HFFc6 (cell line): Measurements from ENCODE around the gene SFT2D3. TPM values are rescaled to one million over a fixed set of nuclear protein-coding genes. Genes with fewer than 3 reads are reported as not detected.

ENCODE experiments used
- DNase-seq: peaks from one replicate; pipeline ENCODE4 v3.0.0-alpha.2; 2018
- H3K27ac Mint-ChIP-seq: 2 replicates; pipeline ENCODE4 v1.8.0; 2020; ENCODE audit warnings: mild to moderate bottlenecking, mixed read lengths
- H3K27me3 Mint-ChIP-seq: 2 replicates; pipeline ENCODE4 v1.8.0; 2021; ENCODE audit warnings: mild to moderate bottlenecking, moderate library complexity, mixed read lengths; ENCODE audit not compliant: insufficient read depth
- H3K36me3 Mint-ChIP-seq: 2 replicates; pipeline ENCODE4 v1.8.0; 2021; ENCODE audit warnings: low read depth, mixed read lengths
- H3K4me1 Mint-ChIP-seq: 2 replicates; pipeline ENCODE4 v1.8.0; 2020; ENCODE audit warnings: low read depth, mixed read lengths
- H3K4me3 Mint-ChIP-seq: 2 replicates; pipeline ENCODE4 v1.8.0; 2020; ENCODE audit warnings: mild to moderate bottlenecking, moderate library complexity, mixed read lengths
- H3K9me3 Mint-ChIP-seq: 2 replicates; pipeline ENCODE4 v1.8.0; 2020; ENCODE audit warnings: mild to moderate bottlenecking, mixed read lengths
- CTCF ChIP-seq: fragments of 200-600 bp; sonication (generic); IDR thresholded peaks from 2 replicates; pipeline ENCODE4 v1.5.0; 2021; ENCODE audit warnings: antibody characterized with exemption, mild to moderate bottlenecking
- total RNA-seq, 6 experiments: library from RNA; stranded (reverse); fragmentation: NEBNext Ultra II Directional; extraction: Animal tissue kit (Norgen Biotek cat#: 25700); gene quantifications; 2 replicates in 1 of 6; 3 replicates in 5 of 6; pipeline ENCODE4 v1.2.3, GENCODE V29; 2021

Gene SFT2D3
- total RNA-seq, 6 experiments from 2014 or later = 2.5 to 3.2 (median 3.0) TPM

GRCh38 chr2:127678531-127678930 lies 22.8 kb upstream of the SFT2D3 start:
- H3K27me3 Mint-ChIP-seq = peaks cover 21% of the 10 kb centered on the region
- no peak for TF ChIP-seq CTCF
- DNase-seq = no peak
- no peaks in the 10 kb centered on the region for H3K9me3 Mint-ChIP-seq
- peaks cover 36% of the 10 kb centered on the region for H3K4me1 Mint-ChIP-seq
- no peak overlapping the region for H3K27ac Mint-ChIP-seq
- no peaks in the 10 kb centered on the region for H3K36me3 Mint-ChIP-seq
- H3K4me3 Mint-ChIP-seq = no peak overlapping the region

GRCh38 chr2:127678991-127679390 lies 22.3 kb upstream of the SFT2D3 start:
- Mint-ChIP-seq H3K36me3 (no peaks in the 10 kb centered on the region), H3K27ac (no peak overlapping the region), H3K27me3 (peaks cover 21% of the 10 kb centered on the region), H3K9me3 (no peaks in the 10 kb centered on the region), H3K4me3 (no peak overlapping the region), H3K4me1 (peaks cover 36% of the 10 kb centered on the region)
- no peak for DNase-seq
- TF ChIP-seq CTCF = no peak

GRCh38 chr2:127679680-127680361 lies 21.5 kb upstream of the SFT2D3 start:
- DNase-seq = no peak
- Mint-ChIP-seq H3K36me3 (no peaks in the 10 kb centered on the region), H3K9me3 (no peaks in the 10 kb centered on the region), H3K4me1 (peaks cover 32% of the 10 kb centered on the region), H3K4me3 (no peak overlapping the region), H3K27ac (no peak overlapping the region), H3K27me3 (peaks cover 19% of the 10 kb centered on the region)
- no peak for TF ChIP-seq CTCF

GRCh38 chr2:127680706-127681287 lies 20.5 kb upstream of the SFT2D3 start:
- DNase-seq = no peak
- Mint-ChIP-seq H3K27me3 (peaks cover 19% of the 10 kb centered on the region), H3K4me3 (no peak overlapping the region), H3K36me3 (no peaks in the 10 kb centered on the region), H3K4me1 (peaks cover 31% of the 10 kb centered on the region), H3K27ac (no peak overlapping the region), H3K9me3 (no peaks in the 10 kb centered on the region)
- no peak for TF ChIP-seq CTCF

- Mint-ChIP-seq H3K36me3 (no peaks in the 10 kb centered on the region), H3K27me3 (peaks cover 19% of the 10 kb centered on the region)
- no peak for DNase-seq
Measured at GRCh38 chr2:127681288-127681804, 20.0 kb upstream of the SFT2D3 start.

More at GRCh38 chr2:127681288-127681804, 20.0 kb upstream of the SFT2D3 start:
- no peak for TF ChIP-seq CTCF
- Mint-ChIP-seq H3K4me3 (no peak overlapping the region), H3K9me3 (no peaks in the 10 kb centered on the region), H3K4me1 (peaks cover 25% of the 10 kb centered on the region), H3K27ac (no peak overlapping the region)
